Measurements from ENCODE around the gene MYRIP.

The MYRIP gene

GRCh38 chr3:40213556-40213955 is 404.1 kb downstream of the MYRIP start:
- FAIRE-seq (no peak), DNase-seq (ENCODE audit: insufficient read length) (no peak)
- TF ChIP-seq POLR2AphosphoS5 (IDR thresholded peaks at IDR 0.05; ENCODE audit: low read depth, low read length) (no peak), POLR2A (IDR thresholded peaks at IDR 0.05; ENCODE audit: low read depth, low read length) (no peak), TAF1 (IDR thresholded peaks at IDR 0.05; ENCODE audit: borderline replicate concordance, low read depth, low read length) (no peak)

- TF ChIP-seq POLR2AphosphoS5 (IDR thresholded peaks at IDR 0.05; ENCODE audit: low read depth, low read length) (no peak), POLR2A (IDR thresholded peaks at IDR 0.05; ENCODE audit: low read depth, low read length) (no peak), TAF1 (IDR thresholded peaks at IDR 0.05; ENCODE audit: borderline replicate concordance, low read depth, low read length) (no peak)
- FAIRE-seq (no peak), DNase-seq (ENCODE audit: insufficient read length) (no peak)
These were observed 405.6 kb downstream of the MYRIP start for GRCh38 chr3:40215015-40215414.

- no peak for TF ChIP-seq POLR2AphosphoS5 (IDR thresholded peaks at IDR 0.05; ENCODE audit: low read depth, low read length)
- no peak for TF ChIP-seq TAF1 (IDR thresholded peaks at IDR 0.05; ENCODE audit: borderline replicate concordance, low read depth, low read length)
- TF ChIP-seq POLR2A (IDR thresholded peaks at IDR 0.05; ENCODE audit: low read depth, low read length), result no peak
- FAIRE-seq, result no peak
These were observed 407.1 kb downstream of the MYRIP start for GRCh38 chr3:40216471-40216870.

GRCh38 chr3:40223856-40224255 is 414.4 kb downstream of the MYRIP start:
- TF ChIP-seq POLR2AphosphoS5 (IDR thresholded peaks at IDR 0.05; ENCODE audit: low read depth, low read length) (no peak), POLR2A (IDR thresholded peaks at IDR 0.05; ENCODE audit: low read depth, low read length) (no peak), TAF1 (IDR thresholded peaks at IDR 0.05; ENCODE audit: borderline replicate concordance, low read depth, low read length) (no peak)
- DNase-seq (ENCODE audit: insufficient read length) (no peak), FAIRE-seq (no peak)

More at GRCh38 chr3:40216471-40216870, 407.1 kb downstream of the MYRIP start:
- no peak for DNase-seq (ENCODE audit: insufficient read length)

GRCh38 chr3:40224796-40225515 is 415.5 kb downstream of the MYRIP start:
- FAIRE-seq (no peak), DNase-seq (ENCODE audit: insufficient read length) (no peak)
- TF ChIP-seq POLR2A (IDR thresholded peaks at IDR 0.05; ENCODE audit: low read depth, low read length) (no peak), TAF1 (IDR thresholded peaks at IDR 0.05; ENCODE audit: borderline replicate concordance, low read depth, low read length) (no peak), POLR2AphosphoS5 (IDR thresholded peaks at IDR 0.05; ENCODE audit: low read depth, low read length) (no peak)

- no peak for DNase-seq (ENCODE audit: insufficient read length)
- no peak for TF ChIP-seq POLR2AphosphoS5 (IDR thresholded peaks at IDR 0.05; ENCODE audit: low read depth, low read length)
- TF ChIP-seq TAF1 (IDR thresholded peaks at IDR 0.05; ENCODE audit: borderline replicate concordance, low read depth, low read length), result no peak
- TF ChIP-seq POLR2A (IDR thresholded peaks at IDR 0.05; ENCODE audit: low read depth, low read length), result no peak
- FAIRE-seq, result no peak
These were observed 417.2 kb downstream of the MYRIP start for GRCh38 chr3:40226636-40227035.

- no peak for DNase-seq (ENCODE audit: insufficient read length)
- no peak for FAIRE-seq
- TF ChIP-seq TAF1 (IDR thresholded peaks at IDR 0.05; ENCODE audit: borderline replicate concordance, low read depth, low read length), result no peak
- no peak for TF ChIP-seq POLR2A (IDR thresholded peaks at IDR 0.05; ENCODE audit: low read depth, low read length)
- TF ChIP-seq POLR2AphosphoS5 (IDR thresholded peaks at IDR 0.05; ENCODE audit: low read depth, low read length), result no peak
These were observed 419.5 kb downstream of the MYRIP start for GRCh38 chr3:40228792-40229350.

GRCh38 chr3:40229386-40229785 is 420.0 kb downstream of the MYRIP start:
- FAIRE-seq (no peak), DNase-seq (ENCODE audit: insufficient read length) (no peak)
- TF ChIP-seq POLR2AphosphoS5 (IDR thresholded peaks at IDR 0.05; ENCODE audit: low read depth, low read length), result no peak
- no peak for TF ChIP-seq TAF1 (IDR thresholded peaks at IDR 0.05; ENCODE audit: borderline replicate concordance, low read depth, low read length)
- TF ChIP-seq POLR2A (IDR thresholded peaks at IDR 0.05; ENCODE audit: low read depth, low read length), result no peak

GRCh38 chr3:40229963-40230362 is 420.6 kb downstream of the MYRIP start:
- FAIRE-seq (no peak), DNase-seq (ENCODE audit: insufficient read length) (no peak)

GRCh38 chr3:40230382-40230781 is 421.0 kb downstream of the MYRIP start:
- DNase-seq (ENCODE audit: insufficient read length) (no peak), FAIRE-seq (no peak)
- TF ChIP-seq POLR2AphosphoS5 (IDR thresholded peaks at IDR 0.05; ENCODE audit: low read depth, low read length) (no peak), TAF1 (IDR thresholded peaks at IDR 0.05; ENCODE audit: borderline replicate concordance, low read depth, low read length) (no peak), POLR2A (IDR thresholded peaks at IDR 0.05; ENCODE audit: low read depth, low read length) (no peak)

More at GRCh38 chr3:40229963-40230362, 420.6 kb downstream of the MYRIP start:
- TF ChIP-seq TAF1 (IDR thresholded peaks at IDR 0.05; ENCODE audit: borderline replicate concordance, low read depth, low read length), result no peak
- TF ChIP-seq POLR2A (IDR thresholded peaks at IDR 0.05; ENCODE audit: low read depth, low read length), result no peak
- no peak for TF ChIP-seq POLR2AphosphoS5 (IDR thresholded peaks at IDR 0.05; ENCODE audit: low read depth, low read length)

GRCh38 chr3:40232626-40233025 is 423.2 kb downstream of the MYRIP start:
- FAIRE-seq (no peak), DNase-seq (ENCODE audit: insufficient read length) (no peak)
- TF ChIP-seq POLR2A (IDR thresholded peaks at IDR 0.05; ENCODE audit: low read depth, low read length) (no peak), POLR2AphosphoS5 (IDR thresholded peaks at IDR 0.05; ENCODE audit: low read depth, low read length) (no peak)

GRCh38 chr3:40237159-40237558 is 427.8 kb downstream of the MYRIP start:
- no peak for TF ChIP-seq POLR2AphosphoS5 (IDR thresholded peaks at IDR 0.05; ENCODE audit: low read depth, low read length)
- TF ChIP-seq TAF1 (IDR thresholded peaks at IDR 0.05; ENCODE audit: borderline replicate concordance, low read depth, low read length), result no peak
- no peak for TF ChIP-seq POLR2A (IDR thresholded peaks at IDR 0.05; ENCODE audit: low read depth, low read length)
- DNase-seq (ENCODE audit: insufficient read length) (no peak), FAIRE-seq (no peak)

Data from GM12892 (cell line).